RWPE1 (cell line): ENCODE results near the gene NR1H2.

Experiments
- CTCF ChIA-PET: fragments of 350-600 bp; sonication (Branson Sonifier 250); formaldehyde crosslinking; extraction: SDS; loops from one replicate; lab custom pipeline; 2021; lab: Yijun Ruan, JAX
- POLR2A ChIA-PET: fragments of 400-600 bp; formaldehyde crosslinking; extraction: SDS; loops from one replicate; lab custom pipeline; 2020; ENCODE audit warnings: antibody characterized with exemption; ENCODE audit not compliant: low non-redundant PET; lab: Yijun Ruan, JAX
- DNase-seq: peaks from one replicate; pipeline ENCODE4 v3.0.0; 2012; ENCODE audit warnings: low spot score
- H3K27ac ChIP-seq: fragments of 450-650 bp; 2 replicates; pipeline ENCODE4 v1.5.1; 2017
- CTCF ChIP-seq: fragments of 450-650 bp; conservative IDR thresholded peaks from 2 replicates; pipeline ENCODE4 v1.5.1; 2017; ENCODE audit warnings: low read depth, mild to moderate bottlenecking

NR1H2 gene

GRCh38 chr19:50362656-50363424, 13.4 kb upstream of the NR1H2 start:
- TF ChIP-seq CTCF = no peak
- ChIA-PET POLR2A (no interaction called here), CTCF (interaction anchor here (0.8 kb wide), 1 partner anchor 175 kb away, joined by 3 read pairs; no protein-coding TSS in a partner anchor)
- DNase-seq = no peak
- no peak overlapping the region for H3K27ac ChIP-seq

- no peak for DNase-seq
- ChIA-PET POLR2A (no interaction called here), CTCF (no interaction called here)
- no peak for TF ChIP-seq CTCF
- no peak within 1 kb of the TSS for H3K27ac ChIP-seq
Observed at GRCh38 chr19:50365434-50366306, 10.6 kb upstream of the NR1H2 start, which contains the start of gene NAPSA. Gene NAPSA (minus strand): TSS chr19:50365639. CDS start chr19:50365621, 18 bp downstream.

GRCh38 chr19:50368649-50369570, 7.3 kb upstream of the NR1H2 start:
- peak; percentile 91 for DNase-seq
- peak overlapping the region; percentile 74 for H3K27ac ChIP-seq
- TF ChIP-seq CTCF = peak; percentile 85
- POLR2A ChIA-PET = no interaction called here
- CTCF ChIA-PET = interaction anchor here (0.6 to 2.2 kb wide), 14 partner anchors 9 to 501 kb away, joined by 3 to 10 read pairs (median 4); partner anchors contain the start of gene POLD1

GRCh38 chr19:50371914-50372475, 4.3 kb upstream of the NR1H2 start:
- no peak for TF ChIP-seq CTCF
- POLR2A ChIA-PET = no interaction called here
- no peak for DNase-seq
- H3K27ac ChIP-seq = no peak overlapping the region
- CTCF ChIA-PET = no interaction called here

- peak overlapping the region; percentile 96 for H3K27ac ChIP-seq
- DNase-seq = peak; percentile 38
- no peak for TF ChIP-seq CTCF
- ChIA-PET CTCF (no interaction called here), POLR2A (no interaction called here)
Observed at GRCh38 chr19:50377051-50377461, 799 bp downstream of the NR1H2 start.
